Tongue (tissue), 3 donors: ENCODE data around the gene YWHAQ. TPM values are rescaled to one million over a fixed set of nuclear protein-coding genes. Genes with fewer than 3 reads are reported as not detected.
"Not testable (repeated sequence)": the region's sequence is repeated elsewhere in the genome, so short reads cannot be mapped to it uniquely, and the experiment has no call there.

ENCODE experiments used
- DNase-seq: peaks from one replicate; pipeline ENCODE4 v3.0.0-alpha.2; 2015
- small RNA-seq: library from RNA; depleted of rRNA; stranded (forward); fragments of <200 nt; gene quantifications from one replicate; pipeline ENCODE3, GENCODE V24; 2014; ENCODE audit warnings: low replicate concordance
- total RNA-seq: library from RNA; depleted of rRNA; stranded (reverse); fragments of >200 nt; gene quantifications from one replicate; pipeline ENCODE4 v1.2.3, GENCODE V29; 2014

YWHAQ gene
- total RNA-seq, 1 donor from 2014 or later: 178 TPM

- DNase-seq: no peak
These were observed 78.3 kb downstream of the YWHAQ start for GRCh38 chr2:9552219-9553178.

DNA sequence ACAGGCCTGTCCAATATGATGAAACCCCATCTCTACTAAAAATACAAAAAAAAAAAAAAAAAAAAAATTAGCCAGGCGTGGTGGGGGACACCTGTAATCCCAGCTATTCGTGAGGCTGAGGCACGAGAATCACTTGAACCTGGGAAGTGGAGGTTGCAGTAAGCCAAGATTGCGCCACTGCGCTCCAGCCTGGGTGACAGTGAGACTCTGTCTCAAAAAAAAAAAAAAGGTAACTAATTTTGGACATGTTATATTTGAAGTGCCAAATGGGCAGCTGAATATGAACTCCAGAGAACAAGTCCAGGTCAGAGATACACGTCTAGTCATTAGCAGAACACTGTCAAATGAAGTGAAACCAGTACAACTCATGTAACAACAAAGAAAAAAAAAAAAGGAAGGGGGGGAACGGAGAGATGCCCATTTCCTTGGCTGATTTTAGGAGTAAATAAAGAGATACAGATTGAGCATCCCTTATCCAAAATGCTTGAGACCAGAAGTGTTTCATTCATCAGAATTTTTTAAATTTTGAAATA is 79.9 kb downstream of the YWHAQ start:
- not testable (repeated sequence) for DNase-seq

GRCh38 chr2:9549420-9549819 is 81.4 kb downstream of the YWHAQ start:
- DNase-seq: no peak

DNA sequence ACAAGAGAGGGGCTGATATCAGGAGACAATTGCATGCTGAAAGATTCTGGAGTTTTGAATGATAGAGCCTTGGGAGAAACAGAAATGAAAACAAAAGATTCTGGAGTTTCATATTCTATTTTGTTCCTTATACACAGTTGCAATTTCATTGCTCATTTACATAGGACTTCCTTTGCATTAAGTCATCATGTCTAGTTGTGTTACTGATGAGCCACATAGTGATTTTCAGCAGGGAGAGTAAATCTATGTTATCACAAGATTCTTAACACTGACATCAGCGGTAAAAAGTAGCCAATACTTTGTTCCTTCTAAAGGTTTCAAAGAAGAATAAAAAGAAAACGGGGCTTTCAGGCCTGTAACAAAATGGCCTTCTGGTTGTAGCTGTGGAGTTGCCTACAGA is 82.3 kb downstream of the YWHAQ start:
- no peak for DNase-seq

- DNase-seq: no peak
These were observed 83.4 kb downstream of the YWHAQ start for GRCh38 chr2:9547262-9547991.

GRCh38 chr2:9545502-9545901 is 85.3 kb downstream of the YWHAQ start:
- DNase-seq: no peak

- no peak for DNase-seq
These were observed 87.2 kb downstream of the YWHAQ start for GRCh38 chr2:9543557-9543956.

DNA sequence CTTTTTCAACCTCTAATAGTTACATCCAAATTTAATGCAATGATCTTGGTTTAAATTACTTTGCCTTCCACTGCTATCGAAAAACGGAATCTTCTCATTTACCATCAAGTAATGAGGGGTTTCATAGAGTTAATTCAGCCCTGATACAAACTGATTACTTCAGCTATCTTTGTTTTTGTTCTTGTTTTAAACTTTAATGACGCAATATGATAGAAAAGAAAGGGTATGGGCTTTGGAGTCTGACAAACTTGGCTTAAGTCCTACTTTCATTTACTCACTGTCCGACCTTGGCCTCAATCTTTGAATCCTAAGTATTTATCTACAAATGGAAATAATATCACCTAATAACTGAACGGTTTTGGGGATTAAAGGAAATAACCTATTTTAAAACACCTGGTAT is 91.3 kb downstream of the YWHAQ start:
- no peak for DNase-seq

- DNase-seq: peak; percentile 54
These were observed 92.7 kb downstream of the YWHAQ start for GRCh38 chr2:9538000-9538507.

DNA sequence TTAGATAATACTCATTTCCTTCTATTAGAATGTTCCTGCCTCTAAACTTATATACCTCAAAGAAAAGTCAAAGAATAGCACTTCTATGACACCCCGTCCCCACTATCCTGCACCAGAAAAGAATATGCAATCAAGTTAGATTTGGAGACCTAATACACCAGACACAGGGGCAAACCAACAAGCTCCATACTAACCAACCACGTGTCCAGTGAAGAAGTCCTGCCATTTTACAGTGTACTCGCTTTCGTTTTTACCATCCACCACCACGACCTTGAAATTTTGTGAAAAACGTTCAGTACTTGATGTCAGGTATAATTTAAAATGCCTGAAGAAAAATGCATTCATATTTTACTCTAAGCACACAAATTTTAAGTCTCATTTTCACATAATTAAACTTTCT is 94.3 kb downstream of the YWHAQ start:
- no peak for DNase-seq

GRCh38 chr2:9535177-9535576 is 95.6 kb downstream of the YWHAQ start:
- DNase-seq: no peak

Small RNA genes within 50 kb of the gene (small RNA-seq; reads per million reads assigned to genes)
- gene RF00019: not detected

Other genes with a start within 250 kb of the YWHAQ start
- gene ITGB1BP1, start 207.5 kb downstream of the YWHAQ start, total RNA-seq: 34.9 TPM
- gene CPSF3, start 207.3 kb downstream of the YWHAQ start, total RNA-seq: 33.4 TPM
- 36.6 TPM for gene IAH1, start 156.4 kb downstream of the YWHAQ start, total RNA-seq
- 29.8 TPM for gene ADAM17, start 75.2 kb downstream of the YWHAQ start, total RNA-seq
- 38.1 TPM for gene TAF1B, start 212.5 kb upstream of the YWHAQ start, total RNA-seq